K562 (cell line): ENCODE data around the gene TET2. TPM values are rescaled to one million over a fixed set of nuclear protein-coding genes. Genes with fewer than 3 reads are reported as not detected.

Source experiments
- ATAC-seq: fragments of 200-7000 bp; cut with Tn5 transposase; 3 replicates; pipeline ENCODE4 v1.9.1; 2020; ENCODE audit warnings: moderate library complexity
- BruUV-seq: library from RNA; stranded (reverse); fragments of 400-500 nt; replicated peaks from 2 replicates; lab custom pipeline; 2021; lab: Mats Ljungman, UMichigan
- CTCF ChIA-PET: fragments of 300-600 bp; formaldehyde crosslinking; extraction: SDS; loops from one replicate; lab custom pipeline; 2021; ENCODE audit warnings: low intra/inter-chr PET ratio; lab: Yijun Ruan, JAX
- POLR2A ChIA-PET: fragments of 300-600, 350-650 bp; sonication (Branson Sonifier 250); formaldehyde crosslinking; extraction: SDS; loops from one replicate; lab custom pipeline; 2021; ENCODE audit warnings: antibody characterized with exemption, inconsistent platforms; lab: Yijun Ruan, JAX
- DNase-seq, 4 experiments: peaks; one replicate each; pipeline versions ENCODE4 v3.0.0 to v3.0.0-alpha.2; 2011 to 2018; ENCODE audit warnings: low spot score in 3 of 4, mixed read lengths in 3 of 4; ENCODE audit errors: extremely low read depth in 1 of 4
- FAIRE-seq: peaks from 2 replicates; lab custom pipeline; 2011; peaks lifted over from hg19 to GRCh38; lab: Jason Lieb, UNC
- H2AFZ ChIP-seq: 2 replicates; pipeline ENCODE4 v1.6.0; 2011; ENCODE audit warnings: low read depth, low read length, control low read depth, inconsistent platforms
- H3K27ac ChIP-seq: fragments of 200-600 bp; 3 replicates; pipeline ENCODE4 v1.8.0; 2011; ENCODE audit warnings: low read depth, mild to moderate bottlenecking, control low read depth, inconsistent platforms, low read length, moderate library complexity, mixed read lengths; ENCODE audit errors: extremely low read depth
- H3K27me3 ChIP-seq, 2 experiments: fragments of 300-600 bp in 1 of 2; 2 replicates in 1 of 2; 3 replicates in 1 of 2; pipeline versions ENCODE4 v1.6.0 to v1.8.0; 2011; ENCODE audit warnings: inconsistent platforms in 2 of 2, low read length in 2 of 2, mild to moderate bottlenecking in 1 of 2, mixed read lengths in 1 of 2, moderate library complexity in 1 of 2; ENCODE audit not compliant: control insufficient read depth in 2 of 2, insufficient read depth in 2 of 2
- H3K36me3 ChIP-seq: fragments of 300-600 bp; 3 replicates; pipeline ENCODE4 v1.8.0; 2011; ENCODE audit warnings: mild to moderate bottlenecking, low read length, inconsistent platforms; ENCODE audit not compliant: control insufficient read depth, insufficient read depth
- H3K4me1 ChIP-seq, 2 experiments: fragments of 200-600 bp in 1 of 2; replicated peaks in 1 of 2; 2 replicates in 1 of 2; 3 replicates in 1 of 2; pipeline versions ENCODE4 v1.5.1 to v1.8.0; 2011; ENCODE audit warnings: inconsistent platforms in 2 of 2, low read length in 2 of 2, mild to moderate bottlenecking in 1 of 2, mixed read lengths in 1 of 2, moderate library complexity in 1 of 2; ENCODE audit not compliant: control insufficient read depth in 2 of 2, insufficient read depth in 2 of 2
- H3K4me2 ChIP-seq: 2 replicates; pipeline ENCODE4 v1.6.1; 2011; ENCODE audit warnings: low read length, control low read depth, inconsistent platforms, mixed read lengths; ENCODE audit not compliant: insufficient read depth
- H3K4me3 ChIP-seq: fragments of 200-600 bp; sonication (generic), shearing (Covaris generic); 2 replicates; pipeline ENCODE4 v1.5.1; 2016; ENCODE audit warnings: control low read depth, inconsistent platforms
- H3K79me2 ChIP-seq: fragments of 200-600 bp; 3 replicates; pipeline ENCODE4 v1.8.0; 2011; ENCODE audit warnings: low read length, inconsistent platforms; ENCODE audit not compliant: control insufficient read depth, insufficient read depth
- H3K9ac ChIP-seq, 2 experiments: 2 replicates each; pipeline versions ENCODE4 v1.6.0 to v1.6.1; 2011; ENCODE audit warnings: low read depth in 2 of 2, low read length in 2 of 2, control low read depth in 1 of 2, inconsistent platforms in 1 of 2, mild to moderate bottlenecking in 1 of 2, mixed read lengths in 1 of 2; ENCODE audit not compliant: insufficient read depth in 1 of 2
- H3K9me1 ChIP-seq: one replicate; pipeline ENCODE4 v1.6.0; 2011; ENCODE audit warnings: inconsistent platforms, mild to moderate bottlenecking, low read length, moderate library complexity; ENCODE audit not compliant: control insufficient read depth, insufficient read depth
- H3K9me3 ChIP-seq: replicated peaks from 2 replicates; pipeline ENCODE4 v1.5.1; 2011; ENCODE audit warnings: low read depth, low read length, inconsistent platforms; ENCODE audit not compliant: control insufficient read depth, insufficient read depth
- H4K20me1 ChIP-seq: replicated peaks from 2 replicates; pipeline ENCODE4 v1.6.1; 2011; ENCODE audit warnings: low read length, inconsistent platforms, mixed read lengths; ENCODE audit not compliant: control insufficient read depth, insufficient read depth
- FOXK1 ChIP-seq: sonication (generic); formaldehyde crosslinking; IDR thresholded peaks from 2 replicates; pipeline ENCODE4 v1.8.0; 2022; ENCODE audit warnings: missing genetic modification reagents, mild to moderate bottlenecking, borderline replicate concordance
- ZBTB40 ChIP-seq, 2 experiments: fragments of 450-650 bp in 1 of 2; sonication (generic) in 1 of 2; formaldehyde crosslinking in 1 of 2; IDR thresholded peaks; 2 replicates each; pipeline versions ENCODE4 v1.7.1 to v1.9.0; 2016 to 2022; ENCODE audit warnings: inconsistent platforms in 1 of 2, mild to moderate bottlenecking in 1 of 2, missing genetic modification reagents in 1 of 2
- ZMIZ1 ChIP-seq, 2 experiments: fragments of 150-350 bp in 1 of 2; IDR thresholded peaks; 2 replicates each; pipeline ENCODE4 v1.6.1; 2012 to 2016; ENCODE audit warnings: low read depth in 2 of 2, low read length in 2 of 2, mild to moderate bottlenecking in 1 of 2, moderate library complexity in 1 of 2
- ZNF507 ChIP-seq: conservative IDR thresholded peaks from 2 replicates; pipeline ENCODE4 v1.6.1; 2017; ENCODE audit warnings: missing genetic modification characterization, missing compliant biosample characterization
- WGBS: fragments of 100-300 bp; shearing (Covaris generic); methylation state at CpG from one replicate; pipeline ENCODE4 v1.1.6; 2016; ENCODE audit warnings: low coverage, mixed read lengths; ENCODE audit not compliant: insufficient coverage; ENCODE audit errors: missing lambda C conversion rate; 5-methylcytosine and 5-hydroxymethylcytosine counted together
- in situ Hi-C: fragments of 300-500 bp; cut with MboI; formaldehyde crosslinking; loops from 4 replicates; pipeline ENCODE4 v1.15.0; 2018; ENCODE audit warnings: inconsistent platforms, mixed read lengths
- intact Hi-C: fragments of 100-400 bp; cut with micrococcal nuclease; formaldehyde crosslinking; loops from 2 replicates; pipeline ENCODE4 v1.14.2; 2022
- polyA plus RNA-seq, 8 experiments: library from polyadenylated mRNA; depleted of rRNA in 4 of 8; stranded (reverse) in 5 of 8; unstranded in 3 of 8; fragments of >200 nt; fragmentation: Nextera tagmentation in 2 of 8; fragmentation: Illumina TruSeq in 1 of 8; extraction: Ambion mirVana in 2 of 8; extraction: Trizol in 1 of 8; gene quantifications; 2 replicates each; pipeline versions ENCODE4 v1.2.1 to v1.2.3, GENCODE V29; 2011 to 2014; ENCODE audit warnings: inconsistent platforms in 1 of 8, missing spikeins in 1 of 8
- total RNA-seq, 7 experiments: library from RNA; depleted of rRNA in 6 of 7; stranded (reverse); fragments of >200 nt in 6 of 7; fragmentation: Illumina TruSeq in 2 of 7; extraction: Trizol in 2 of 7; gene quantifications; 2 replicates each; pipeline versions ENCODE4 v1.2.1 to v1.2.3, GENCODE V29; 2011 to 2021; ENCODE audit warnings: low replicate concordance in 1 of 7

Gene TET2
- total and polyA plus RNA-seq, 9 of the 15 experiments (the other 6 are each of a cell fraction or from before 2014, with no cell fraction given), result 0.80 to 11.1 (median 4.9) TPM

- FAIRE-seq (no peak), DNase-seq (no peak), ATAC-seq (peak; percentile 44; the same call in 2 of the 3 replicates)
- H3K9me3 ChIP-seq, result no peaks in the 10 kb centered on the region
- H3K79me2 ChIP-seq, result no peaks in the 10 kb centered on the region
- H3K9ac ChIP-seq, result no peak overlapping the region
- H3K4me2 ChIP-seq, result no peak overlapping the region
- WGBS, result 0% methylated on average over 1 of the region's 1 CpG
- H3K27me3 ChIP-seq, result no peaks in the 10 kb centered on the region
- intact Hi-C loops (no loop called here), in situ Hi-C loops (no loop called here)
- peaks cover 7% of the 10 kb centered on the region; the same call in 1 of the 3 replicates for H3K36me3 ChIP-seq
- TF ChIP-seq FOXK1 (CRISPR knock-in tag), result no peak
- no peak for TF ChIP-seq ZMIZ1 (IDR thresholded peaks at IDR 0.05; ENCODE audit: low read depth in 2 of 2, low read length in 2 of 2)
- TF ChIP-seq ZBTB40 (IDR thresholded peaks at IDR 0.05), result 0 out of 2 replicates have a peak, but pooled peaks have one; percentile 31
- no peak for TF ChIP-seq ZBTB40 (CRISPR knock-in tag; IDR thresholded peaks at IDR 0.05)
- TF ChIP-seq ZNF507 (tag), result no peak
- no peak overlapping the region for H3K27ac ChIP-seq
- no peaks in the 10 kb centered on the region for H3K4me1 ChIP-seq
- H3K4me3 ChIP-seq, result no peak overlapping the region
- BruUV-seq, result no TSS peak
- H4K20me1 ChIP-seq, result no peaks in the 10 kb centered on the region
- POLR2A ChIA-PET, result no interaction called here
- no peaks in the 10 kb centered on the region for H3K9me1 ChIP-seq
- no peak overlapping the region for H2AFZ ChIP-seq
- CTCF ChIA-PET, result no interaction called here
Measured at GRCh38 chr4:105280338-105281123, 133.9 kb downstream of the TET2 start.
